ENCODE data around the gene P2RX6.
"Not testable (repeated sequence)": the region's sequence is repeated elsewhere in the genome, so short reads cannot be mapped to it uniquely, and the experiment has no call there.

P2RX6 gene

DNA sequence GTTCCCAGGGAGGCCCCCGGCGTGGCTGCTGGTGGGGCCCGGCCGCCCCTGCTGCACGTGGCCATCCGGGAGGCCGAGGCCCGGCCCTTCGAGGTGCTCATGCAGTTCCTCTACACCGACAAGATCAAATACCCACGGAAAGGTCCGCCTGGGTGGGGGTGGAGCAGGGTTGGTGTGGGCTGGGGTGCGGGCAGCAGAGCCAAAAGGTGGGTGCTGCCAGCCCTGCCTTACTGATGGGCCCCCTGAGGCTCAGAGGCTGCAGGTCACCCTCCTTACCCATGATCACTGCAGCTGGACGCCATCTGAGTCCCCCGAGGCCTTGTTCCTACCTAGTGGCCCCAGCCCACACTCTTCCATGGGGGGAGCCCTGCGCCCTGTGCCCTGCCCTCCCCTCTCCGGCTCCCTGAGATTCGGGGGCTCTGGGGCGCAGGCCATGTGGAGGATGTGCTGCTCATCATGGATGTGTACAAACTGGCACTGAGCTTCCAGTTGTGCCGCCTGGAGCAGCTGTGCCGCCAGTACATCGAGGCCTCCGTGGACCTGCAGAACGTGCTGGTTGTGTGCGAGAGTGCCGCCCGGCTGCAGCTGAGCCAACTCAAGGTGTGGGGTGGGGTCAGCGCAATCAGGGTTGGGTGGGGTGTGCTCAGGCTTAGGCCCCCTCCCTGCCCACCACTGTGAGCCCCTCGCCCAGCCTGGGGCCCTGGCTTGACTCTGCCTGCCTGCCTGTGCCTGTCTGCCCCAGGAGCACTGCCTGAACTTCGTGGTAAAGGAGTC is 20.6 kb upstream of the P2RX6 start:
- no peak for DNase-seq (ENCODE audit: low read depth in 2 of 2, low spot score in 1 of 2)

DNA sequence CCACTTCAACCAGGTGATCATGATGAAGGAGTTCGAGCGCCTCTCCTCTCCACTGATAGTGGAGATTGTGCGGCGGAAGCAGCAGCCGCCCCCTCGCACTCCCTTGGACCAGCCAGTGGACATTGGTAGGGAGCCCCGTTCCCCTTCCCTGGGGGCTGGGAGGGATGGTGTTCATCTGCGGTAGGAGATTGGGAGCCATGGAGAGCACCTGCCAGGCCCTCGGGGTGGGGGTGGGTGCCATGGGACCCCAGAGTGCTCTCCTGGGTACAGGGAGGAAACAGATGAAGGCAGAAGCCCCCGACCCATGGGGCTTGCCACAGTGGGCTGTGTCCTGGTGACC is 20.1 kb upstream of the P2RX6 start:
- no peak for DNase-seq (ENCODE audit: low read depth in 2 of 2, low spot score in 1 of 2)

DNA sequence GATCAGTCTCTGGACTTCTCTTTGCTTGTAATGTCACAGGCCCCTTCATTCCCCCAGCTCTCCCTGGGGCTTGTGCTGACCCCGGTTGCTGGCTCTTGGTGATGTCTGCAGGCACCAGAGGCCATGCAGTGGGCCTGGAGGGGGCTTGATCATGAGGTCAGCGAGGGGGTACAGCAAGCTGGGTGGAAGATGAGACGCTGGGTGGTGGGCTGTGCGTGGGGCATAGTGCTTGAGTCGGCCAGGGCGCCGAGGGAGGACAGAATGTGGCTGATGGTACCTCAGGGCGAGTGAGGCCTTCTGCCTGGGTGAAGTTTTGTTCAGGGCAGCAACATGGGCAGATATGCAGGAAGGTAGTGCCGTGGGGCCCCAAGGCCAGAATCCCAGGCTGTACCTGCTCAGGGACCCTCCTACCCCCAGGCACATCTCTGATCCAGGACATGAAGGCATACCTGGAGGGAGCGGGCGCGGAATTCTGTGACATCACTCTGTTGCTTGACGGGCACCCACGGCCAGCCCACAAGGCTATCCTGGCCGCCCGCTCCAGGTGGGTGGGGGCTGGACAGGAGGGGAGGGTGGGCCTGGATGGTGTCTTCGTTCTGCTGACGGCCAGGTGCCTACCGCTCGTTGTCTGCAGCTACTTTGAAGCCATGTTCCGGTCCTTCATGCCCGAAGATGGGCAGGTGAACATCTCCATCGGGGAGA is 19.5 kb upstream of the P2RX6 start:
- DNase-seq (ENCODE audit: low read depth in 2 of 2, low spot score in 1 of 2) = no peak

DNA sequence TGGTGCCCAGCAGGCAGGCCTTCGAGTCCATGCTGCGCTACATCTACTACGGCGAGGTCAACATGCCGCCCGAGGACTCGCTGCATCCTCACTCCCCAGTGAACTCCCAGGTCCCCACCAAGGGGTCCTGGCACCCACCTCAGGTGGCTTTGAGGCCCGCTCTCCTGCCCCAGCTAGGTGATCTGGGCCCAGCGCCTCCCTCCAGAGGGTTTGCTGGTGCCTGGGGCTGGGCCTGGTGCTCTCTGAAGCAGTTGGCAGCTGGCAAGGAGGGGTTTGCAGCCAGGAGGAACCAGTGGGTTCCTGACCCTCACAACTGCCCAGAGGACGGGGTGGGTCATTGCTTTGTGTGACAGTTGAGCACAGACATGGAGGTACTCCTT is 18.9 kb upstream of the P2RX6 start:
- no peak for DNase-seq (ENCODE audit: low read depth in 2 of 2, low spot score in 1 of 2)

DNA sequence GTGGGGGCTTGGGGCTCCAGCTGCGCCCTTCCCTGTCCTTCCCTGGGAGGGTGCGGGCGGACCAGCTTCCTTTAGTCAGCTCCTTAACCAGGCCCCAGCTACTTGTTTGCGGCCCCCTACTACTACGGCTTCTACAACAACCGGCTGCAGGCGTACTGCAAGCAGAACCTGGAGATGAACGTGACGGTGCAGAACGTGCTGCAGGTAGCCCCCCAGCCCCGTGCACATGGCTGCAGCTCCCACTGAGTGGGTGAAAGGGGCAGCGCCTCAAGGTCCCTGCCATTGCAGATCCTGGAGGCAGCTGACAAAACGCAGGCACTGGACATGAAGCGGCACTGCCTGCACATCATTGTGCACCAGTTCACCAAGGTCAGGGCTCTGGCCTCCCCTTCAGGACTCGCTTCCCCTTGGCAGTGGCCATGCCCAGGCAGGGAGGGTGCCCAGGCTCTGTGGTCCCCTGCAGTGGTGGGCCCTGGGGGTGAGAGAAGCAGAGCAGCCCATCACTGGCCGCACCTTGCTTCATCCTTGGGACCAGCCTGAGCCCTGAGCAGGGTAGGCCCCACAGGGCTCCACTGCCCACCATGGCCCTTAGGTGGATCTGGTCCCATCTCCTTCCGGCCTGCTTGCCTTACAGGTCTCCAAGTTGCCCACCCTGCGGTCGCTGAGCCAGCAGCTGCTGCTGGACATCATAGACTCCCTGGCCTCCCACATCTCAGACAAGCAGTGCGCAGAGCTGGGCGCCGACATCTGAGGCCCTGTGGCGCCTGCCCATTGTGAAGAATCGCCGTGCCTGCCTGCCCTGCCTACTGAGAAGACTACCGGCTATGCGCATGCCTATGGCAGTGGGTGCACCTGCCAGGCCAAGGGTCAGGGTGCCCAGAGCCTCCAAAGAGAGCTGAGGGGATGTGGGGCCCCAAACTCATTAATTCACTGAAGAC is 18.1 kb upstream of the P2RX6 start:
- no peak for DNase-seq (ENCODE audit: low read depth in 2 of 2, low spot score in 1 of 2)

DNA sequence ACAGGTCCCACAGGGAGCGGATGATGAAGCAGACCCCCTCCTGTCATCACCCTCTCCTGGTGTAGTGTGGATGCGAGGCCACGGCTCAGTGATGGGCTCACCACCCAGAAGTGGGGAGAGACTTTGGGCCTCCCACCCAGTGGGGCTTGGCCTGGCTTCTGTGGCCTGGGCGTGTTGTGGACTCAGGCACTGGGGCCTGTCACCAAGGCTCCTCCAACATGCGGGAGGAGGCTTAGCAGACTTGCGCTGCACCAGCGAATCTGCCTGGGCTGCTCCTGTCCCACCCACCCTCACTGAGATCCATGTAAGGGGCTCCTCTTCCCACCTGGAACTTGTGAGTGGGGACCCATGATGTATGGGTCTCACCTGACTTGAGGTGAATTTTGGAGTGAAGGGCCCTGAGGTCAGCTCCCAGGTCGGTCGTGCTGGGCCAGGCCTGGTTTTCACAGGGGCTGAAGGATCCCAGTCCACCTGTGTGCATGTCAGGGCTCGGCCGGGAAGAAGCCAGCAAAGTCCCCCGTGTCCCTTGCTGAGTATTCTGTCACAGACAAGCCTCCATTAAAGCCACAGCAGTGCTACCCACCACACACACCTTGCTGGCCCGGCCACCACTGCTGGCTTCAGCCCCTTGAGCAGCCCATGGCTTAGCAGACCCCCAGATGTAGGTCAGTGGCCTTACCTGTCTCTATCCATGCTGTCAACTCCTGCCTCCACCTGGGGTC is 17.3 kb upstream of the P2RX6 start:
- DNase-seq (ENCODE audit: low read depth in 2 of 2, low spot score in 1 of 2) = no peak

DNA sequence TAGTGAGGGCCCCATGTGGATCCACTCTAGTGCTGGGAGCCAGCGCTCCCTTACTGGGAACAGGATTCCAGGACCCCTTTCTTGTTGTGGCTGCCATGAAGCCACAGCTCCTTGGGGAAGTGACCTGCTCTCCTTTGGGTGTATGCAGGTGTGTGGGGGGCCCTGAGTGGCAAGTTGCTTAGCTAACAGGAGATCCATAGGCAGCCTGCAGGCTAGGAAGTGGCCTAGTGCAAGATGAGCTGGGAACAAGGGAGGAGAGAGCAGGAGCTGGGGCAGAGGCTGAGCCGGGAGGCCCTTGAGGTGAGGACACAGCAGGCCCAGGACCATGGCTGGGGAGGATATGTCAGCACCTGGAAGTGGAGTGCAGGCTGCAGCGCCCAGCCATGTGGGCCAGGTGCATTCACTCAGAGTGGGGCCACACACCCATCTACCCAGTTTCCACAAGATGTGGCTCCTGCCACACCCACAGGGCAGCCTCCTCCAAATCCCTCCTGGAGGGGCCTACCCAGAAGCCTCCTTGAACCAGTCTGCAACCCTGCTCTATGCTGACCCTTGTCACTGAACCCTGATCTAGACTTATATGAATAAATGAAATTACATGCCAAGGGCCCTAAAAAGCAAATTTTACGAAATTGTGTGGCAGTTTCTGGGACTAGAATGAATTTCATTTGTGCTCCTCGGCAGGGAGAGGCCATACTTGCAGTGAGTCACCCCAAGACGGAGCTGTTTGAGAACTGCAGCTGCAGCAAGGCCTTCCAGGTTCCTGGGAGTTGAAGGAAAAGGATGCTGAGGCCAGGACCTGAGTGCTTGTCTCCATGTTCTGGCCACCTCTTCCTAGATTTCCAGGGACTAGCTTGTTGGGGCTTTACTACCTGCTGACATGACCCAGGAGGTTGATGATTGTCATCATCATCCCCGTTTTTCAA is 16.3 kb upstream of the P2RX6 start:
- no peak for DNase-seq (ENCODE audit: low read depth in 2 of 2, low spot score in 1 of 2)

DNA sequence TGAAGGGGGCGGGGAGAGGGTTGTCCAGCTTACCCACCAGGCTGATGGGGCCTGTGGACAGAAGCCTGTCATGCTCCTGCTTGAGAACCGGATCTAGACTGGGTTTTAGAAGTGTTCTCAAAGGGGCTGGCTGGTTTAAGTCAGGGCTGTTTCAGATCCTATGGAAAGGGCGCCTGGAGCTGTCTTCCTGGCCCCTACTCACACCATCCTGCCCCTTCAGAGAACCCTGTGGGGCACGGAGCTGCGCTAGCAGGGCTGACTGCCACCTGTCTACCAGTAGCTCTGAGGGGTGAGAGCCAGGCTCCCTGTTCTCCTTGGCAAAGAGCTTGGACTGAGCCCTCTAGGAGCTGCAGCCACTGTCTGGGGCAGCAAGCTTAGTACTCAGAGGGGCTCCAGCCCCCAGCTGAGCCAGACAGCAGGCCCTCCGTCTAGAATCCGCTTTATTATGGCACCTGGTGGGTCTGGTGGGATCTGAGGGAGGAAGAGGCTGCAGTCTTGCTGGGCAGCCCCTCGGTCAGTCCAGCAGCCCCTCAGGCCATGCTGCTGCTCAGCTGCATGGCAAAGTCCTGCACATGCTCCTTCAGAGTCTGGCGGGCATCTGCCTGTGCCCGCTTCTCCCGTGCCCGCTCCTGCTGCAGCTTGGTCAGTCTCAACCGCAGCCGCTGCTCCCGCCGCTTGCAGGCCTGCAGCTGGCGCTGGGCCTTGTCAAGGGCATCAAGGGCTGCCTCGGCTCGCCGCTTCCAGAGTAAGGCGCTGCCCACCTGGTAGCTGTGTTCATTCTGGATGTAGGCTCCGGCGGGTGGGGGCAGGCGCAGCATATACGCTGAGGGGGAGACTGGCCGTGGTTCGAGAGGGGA is 15.4 kb upstream of the P2RX6 start:
- no peak for DNase-seq (ENCODE audit: low read depth in 2 of 2, low spot score in 1 of 2)

DNA sequence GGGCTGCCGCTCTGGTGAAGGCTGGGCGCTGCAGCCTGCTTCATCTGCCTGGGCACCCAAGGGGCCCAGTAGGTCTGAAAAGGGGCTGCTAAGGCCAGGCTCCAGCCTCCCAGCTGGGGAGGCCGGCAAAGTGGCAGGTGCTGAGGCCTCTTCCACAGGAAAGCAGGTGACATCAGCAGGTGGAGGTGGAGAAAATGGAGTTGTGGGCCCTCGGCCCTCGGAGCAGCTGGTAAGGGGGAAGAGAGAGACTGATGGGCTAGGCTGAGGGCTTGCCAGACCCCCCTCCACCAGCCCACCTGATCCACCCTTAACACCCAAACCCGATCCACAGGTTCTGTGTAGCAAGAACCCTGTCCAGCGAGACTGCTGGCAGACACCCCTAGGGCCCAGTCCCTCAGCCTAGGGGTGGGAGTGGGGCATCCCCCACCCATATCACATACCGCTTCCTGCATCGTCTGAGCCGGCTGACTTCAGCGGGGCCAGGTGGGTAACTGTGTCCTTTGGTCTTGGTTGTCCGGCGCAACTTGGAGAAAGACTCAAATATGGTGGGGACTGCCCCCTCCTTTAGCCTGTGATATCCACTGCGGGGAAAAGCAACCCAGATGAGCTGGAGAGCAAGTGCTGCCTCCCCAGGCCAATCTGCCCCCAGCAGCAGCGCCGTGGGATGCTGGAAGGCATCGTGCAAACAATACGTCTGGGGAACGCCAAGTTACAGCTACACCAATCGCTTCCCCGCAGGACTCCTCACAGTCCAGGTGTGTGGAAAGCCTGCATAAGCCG is 14.6 kb upstream of the P2RX6 start:
- DNase-seq (ENCODE audit: low read depth in 2 of 2, low spot score in 1 of 2) = no peak

DNA sequence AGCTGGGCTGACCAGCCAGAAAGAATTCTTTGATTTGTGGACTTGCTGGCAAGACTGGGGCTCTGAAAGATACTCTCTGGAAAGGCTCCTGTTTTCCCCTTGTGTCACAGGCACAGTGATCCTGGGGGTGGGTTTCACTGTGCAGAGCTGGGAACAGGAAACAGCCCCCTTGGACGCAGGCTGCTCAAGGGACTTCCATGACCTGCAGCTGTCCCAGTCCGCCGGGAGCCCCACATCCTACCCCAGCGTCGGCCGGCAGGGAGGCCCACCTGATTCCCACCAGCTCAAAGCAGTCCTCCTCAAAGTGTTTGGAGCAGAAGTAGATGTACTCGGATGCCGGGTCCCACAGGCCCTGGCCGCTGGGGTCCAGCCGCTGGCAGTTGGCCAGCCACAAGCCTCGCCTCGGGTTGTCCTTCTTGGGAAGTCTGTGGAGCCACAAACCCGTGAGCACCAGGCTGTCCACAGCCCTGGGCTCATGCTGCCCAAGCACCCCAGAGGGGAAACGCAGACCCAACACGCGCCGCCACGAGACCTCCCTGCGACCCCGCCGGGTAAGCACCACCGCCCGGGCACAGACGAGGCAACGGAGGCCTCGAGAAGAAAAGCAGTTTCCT is 13.9 kb upstream of the P2RX6 start:
- no peak for DNase-seq (ENCODE audit: low read depth in 2 of 2, low spot score in 1 of 2)

DNA sequence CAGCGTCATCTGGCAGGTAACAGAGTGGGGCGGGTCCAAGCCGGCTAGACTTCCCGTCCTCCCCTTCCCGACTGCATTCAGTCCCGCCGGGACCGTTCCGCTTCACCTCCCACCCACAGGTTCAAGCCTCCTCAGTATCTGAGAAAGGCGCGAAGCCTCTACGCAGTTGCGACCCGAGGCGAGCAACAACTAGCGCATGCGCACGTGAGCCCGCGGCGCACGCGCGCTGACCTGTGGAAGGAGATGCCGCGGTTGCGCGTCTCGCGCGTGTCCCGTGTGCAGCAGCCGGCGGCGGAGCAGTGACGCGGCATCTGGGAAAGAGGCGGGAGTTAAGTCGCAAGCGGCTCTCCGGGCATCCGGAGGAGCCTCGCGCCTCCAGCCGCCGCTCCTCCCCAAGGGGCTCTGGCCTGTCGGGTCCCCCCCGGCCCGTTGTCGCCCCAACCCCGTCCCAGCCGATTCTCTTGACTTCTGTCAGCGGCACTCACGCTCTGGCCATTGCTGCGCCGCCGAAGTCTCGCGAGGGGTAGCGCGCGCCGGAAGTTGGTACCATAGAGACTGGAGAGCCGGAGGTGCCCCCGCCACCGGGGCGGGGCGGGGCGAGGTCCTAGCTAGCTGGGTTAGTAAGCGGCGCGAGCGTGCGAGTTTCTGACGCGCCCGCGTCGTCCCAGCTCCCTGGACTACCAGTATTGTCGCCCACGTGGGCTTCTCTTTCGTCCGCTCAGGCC is 13.2 kb upstream of the P2RX6 start, which contains the start of gene THAP7:
THAP7 (minus strand) TSS at position 518 of the 725 bp plus-strand sequence; CDS start at position 311, 207 bp downstream.
- peak; percentile 92 to 93 for DNase-seq (ENCODE audit: low read depth in 2 of 2, low spot score in 1 of 2)

DNA sequence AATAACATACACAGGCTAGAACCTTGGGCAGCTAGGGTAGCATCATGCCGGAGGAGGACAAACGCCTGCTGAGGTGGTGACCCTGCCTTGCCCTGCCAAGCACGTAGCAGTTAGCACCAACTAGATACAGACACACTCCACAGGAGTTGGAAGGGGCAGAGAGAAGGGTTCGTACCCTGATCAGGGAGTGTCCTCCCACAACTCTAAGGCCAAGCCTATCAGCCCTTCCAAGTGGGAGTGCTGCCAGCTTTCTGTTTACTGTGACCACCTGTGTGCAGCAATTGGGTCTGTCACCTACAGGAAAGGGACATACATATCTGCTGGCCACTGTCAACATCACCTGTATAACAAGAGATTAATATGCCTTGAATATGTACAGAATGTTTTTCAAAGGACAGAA is 11.2 kb upstream of the P2RX6 start:
- no peak for DNase-seq (ENCODE audit: low read depth in 2 of 2, low spot score in 1 of 2)

DNA sequence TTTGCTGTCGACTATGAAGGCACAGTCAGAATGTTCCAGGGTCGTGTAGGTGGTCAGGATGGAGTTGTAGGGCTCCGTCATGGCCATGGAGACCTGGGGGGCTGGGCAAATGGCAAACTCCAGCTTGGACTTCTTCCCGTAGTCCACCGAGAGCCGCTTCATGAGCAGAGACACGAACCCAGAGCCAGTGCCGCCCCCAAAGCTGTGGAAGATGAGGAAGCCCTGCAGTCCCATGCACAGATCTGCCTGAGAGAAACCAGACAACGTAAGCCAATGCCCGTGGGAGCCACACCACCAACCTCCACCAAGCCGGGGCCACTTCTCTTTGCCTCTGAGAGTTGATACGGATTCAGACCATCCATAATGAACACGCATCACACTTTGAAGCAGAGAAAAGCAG is 5.8 kb upstream of the P2RX6 start:
- not testable (repeated sequence) for DNase-seq (ENCODE audit: low read depth in 2 of 2, low spot score in 1 of 2)

DNA sequence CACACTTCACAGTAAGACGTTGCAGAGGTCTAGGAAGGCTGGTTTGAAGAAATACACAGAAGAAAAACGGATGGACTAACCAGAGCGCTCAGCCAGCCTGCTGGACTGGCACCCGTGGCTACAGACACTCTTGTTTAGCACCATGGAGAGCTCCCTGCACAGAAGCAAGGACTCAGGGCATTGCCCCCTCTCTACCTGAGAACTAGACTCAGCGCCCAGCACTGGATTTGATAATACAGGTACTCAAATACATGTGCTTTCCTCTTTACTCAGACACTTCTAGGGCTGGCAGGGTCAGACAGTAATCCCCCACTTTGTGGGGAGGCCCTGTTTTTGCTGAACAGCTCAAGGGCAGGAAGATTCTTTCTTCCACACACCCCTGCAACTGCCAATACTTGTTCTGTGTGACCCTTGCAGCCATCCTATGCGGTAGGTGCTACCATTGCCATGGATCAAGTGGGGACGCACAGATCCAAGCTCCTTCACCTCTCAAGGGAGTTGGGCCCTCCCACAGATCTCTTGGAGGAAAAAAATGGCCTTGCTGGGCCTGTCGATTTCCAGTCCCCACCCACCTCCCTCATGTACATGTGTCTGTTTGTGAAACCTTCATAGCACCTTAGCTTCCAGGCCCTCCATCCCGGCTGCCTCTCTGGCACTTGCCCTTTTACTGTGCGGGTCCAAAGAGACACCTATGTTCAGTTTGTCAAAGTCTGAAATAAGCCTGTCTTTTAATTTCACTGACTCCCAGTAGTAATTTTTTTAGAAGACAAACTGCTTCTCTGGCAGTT is 5.1 kb upstream of the P2RX6 start:
- no peak for DNase-seq (ENCODE audit: low read depth in 2 of 2, low spot score in 1 of 2)

DNA sequence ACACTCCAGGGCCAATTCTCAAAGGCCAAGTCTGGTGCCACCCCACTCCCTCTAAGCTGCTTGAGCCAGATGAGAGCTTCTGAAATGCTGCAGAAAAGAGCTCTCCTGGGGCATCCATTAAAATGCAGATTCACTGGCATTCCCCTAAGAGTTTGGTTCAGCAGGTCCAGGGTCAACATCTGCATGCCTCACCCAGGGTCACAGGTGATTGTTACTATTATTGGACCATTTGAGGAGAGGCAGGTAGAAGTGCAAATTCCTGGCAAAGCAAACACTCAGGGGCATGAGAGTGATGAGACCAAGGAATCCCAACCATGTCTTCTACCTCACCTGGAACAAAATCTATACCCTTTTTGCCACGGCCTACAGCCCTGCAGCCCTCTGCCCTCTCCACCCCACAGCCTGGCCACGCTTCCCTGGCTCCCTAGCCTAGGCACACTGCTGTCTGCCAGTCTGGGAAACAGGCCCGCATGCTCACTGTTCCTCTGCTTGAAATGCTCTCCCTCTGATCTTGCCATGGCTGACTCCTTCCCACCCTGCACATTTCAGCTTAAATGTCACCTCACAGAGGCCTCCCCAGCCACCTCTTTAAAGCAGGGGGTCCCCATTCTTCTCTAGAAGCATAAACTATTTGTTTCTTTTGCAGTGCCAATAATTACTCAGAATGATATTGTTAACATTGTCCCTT is 4.4 kb upstream of the P2RX6 start:
- DNase-seq (ENCODE audit: low read depth in 2 of 2, low spot score in 1 of 2) = no peak
